Neuron (in vitro differentiated cells): Measurements from ENCODE around the gene COL11A1.

Experiments used
- H2AFZ ChIP-seq: one replicate; pipeline ENCODE4 v1.6.1; 2013; ENCODE audit warnings: low read depth, mild to moderate bottlenecking, inconsistent platforms, low read length, moderate library complexity
- H3K27me3 ChIP-seq: one replicate; pipeline ENCODE4 v1.6.1; 2013; ENCODE audit warnings: low read length; ENCODE audit not compliant: insufficient read depth
- H3K36me3 ChIP-seq: one replicate; pipeline ENCODE4 v1.6.1; 2013; ENCODE audit warnings: low read length; ENCODE audit not compliant: insufficient read depth
- H3K4me1 ChIP-seq: one replicate; pipeline ENCODE4 v1.6.1; 2013; ENCODE audit warnings: low read length; ENCODE audit not compliant: insufficient read depth
- H3K4me3 ChIP-seq: 2 replicates; pipeline ENCODE4 v1.5.1; 2013; ENCODE audit warnings: mild to moderate bottlenecking, low read length, moderate library complexity
- H3K9me3 ChIP-seq: one replicate; pipeline ENCODE4 v1.6.1; 2013; ENCODE audit warnings: low read length

COL11A1 gene

DNA sequence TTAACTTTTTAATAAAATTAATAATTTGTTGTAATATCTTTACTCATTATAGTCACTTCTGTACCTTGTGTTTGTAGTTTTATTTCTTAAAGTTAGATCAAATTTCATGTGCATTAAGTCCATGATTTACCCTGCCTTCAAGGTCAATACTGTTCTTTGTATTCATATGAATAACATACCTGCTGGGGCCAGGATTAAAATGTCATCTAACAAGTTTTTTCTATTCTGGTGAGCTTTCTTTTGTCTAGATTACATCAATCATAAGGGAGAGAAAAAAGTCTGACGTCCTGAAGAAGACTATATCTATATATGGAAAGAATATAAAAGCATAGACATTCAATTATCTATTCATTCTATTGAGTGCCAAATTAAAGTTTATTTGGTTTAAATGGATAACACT is 232.6 kb downstream of the COL11A1 start:
- Histone ChIP-seq H3K36me3 (peaks cover 4% of the 10 kb centered on the region), H2AFZ (no peak overlapping the region), H3K4me3 (no peak overlapping the region), H3K9me3 (peaks cover 3% of the 10 kb centered on the region), H3K4me1 (no peaks in the 10 kb centered on the region), H3K27me3 (no peaks in the 10 kb centered on the region)

DNA sequence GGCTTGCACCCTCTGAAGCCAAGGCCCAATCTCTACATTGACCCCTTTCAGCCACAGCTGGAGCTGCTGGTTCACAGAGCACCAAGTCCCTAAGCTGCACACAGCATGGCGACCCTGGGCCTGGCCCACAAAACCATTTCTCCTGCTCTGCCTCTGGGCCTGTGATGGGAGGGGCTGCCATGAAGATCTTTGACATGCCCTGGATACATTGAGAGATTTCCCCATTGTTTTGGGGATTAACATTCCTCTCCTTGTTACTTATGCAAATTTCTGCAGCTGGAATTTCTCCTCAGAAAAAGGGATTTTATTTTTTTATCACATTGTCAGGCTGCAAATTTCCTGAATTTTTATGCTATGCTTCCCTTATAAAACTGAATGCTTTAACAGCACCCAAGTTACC is 235.8 kb downstream of the COL11A1 start:
- H2AFZ ChIP-seq: no peak overlapping the region
- H3K4me1 ChIP-seq: no peaks in the 10 kb centered on the region
- H3K36me3 ChIP-seq: no peaks in the 10 kb centered on the region
- H3K27me3 ChIP-seq: no peaks in the 10 kb centered on the region
- no peak overlapping the region for H3K4me3 ChIP-seq
- peaks cover 3% of the 10 kb centered on the region for H3K9me3 ChIP-seq

DNA sequence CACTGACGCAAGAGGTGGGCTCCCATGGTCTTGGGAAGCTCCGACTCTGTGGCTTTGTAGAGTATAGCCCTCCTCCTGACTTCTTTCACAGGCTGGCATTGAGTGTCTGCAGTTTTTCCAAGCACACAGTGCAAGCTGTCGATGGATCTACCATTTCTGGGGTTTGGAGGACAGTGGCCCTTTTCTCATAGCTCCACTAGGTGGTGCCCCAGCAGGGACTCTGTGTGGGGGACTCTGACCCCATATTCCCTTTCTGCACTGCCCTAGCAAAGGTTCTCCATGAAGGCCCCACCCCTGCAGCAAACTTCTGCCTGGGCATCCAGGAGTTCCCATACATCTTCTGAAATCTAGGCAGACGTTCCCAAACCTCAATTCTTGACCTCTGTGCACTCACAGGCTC is 236.2 kb downstream of the COL11A1 start:
- H3K4me3 ChIP-seq: no peak overlapping the region

DNA sequence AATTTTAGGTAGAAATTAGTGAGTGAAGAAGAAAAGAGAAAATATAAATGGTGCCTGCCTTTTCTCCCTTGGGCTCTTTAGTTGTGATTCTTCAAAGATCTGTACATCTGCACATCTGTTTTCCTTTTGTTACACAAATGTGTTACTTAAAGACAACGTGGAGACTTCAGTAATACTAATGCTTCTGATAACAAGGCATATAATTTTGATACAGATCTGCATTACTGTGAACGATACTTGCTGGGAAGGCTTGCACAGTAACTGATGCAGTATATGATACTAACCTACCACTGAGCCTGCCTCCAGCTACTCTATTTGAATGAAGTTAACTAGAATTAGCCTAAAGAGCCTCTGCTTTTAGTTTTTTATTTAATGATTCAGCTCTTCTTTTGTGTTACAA is 244.6 kb downstream of the COL11A1 start:
- no peaks in the 10 kb centered on the region for H3K27me3 ChIP-seq
- no peaks in the 10 kb centered on the region for H3K4me1 ChIP-seq
- no peak overlapping the region for H2AFZ ChIP-seq
- no peaks in the 10 kb centered on the region for H3K36me3 ChIP-seq
- no peak overlapping the region for H3K4me3 ChIP-seq
- H3K9me3 ChIP-seq: no peaks in the 10 kb centered on the region

More for the DNA sequence above, 236.2 kb downstream of the COL11A1 start:
- Histone ChIP-seq H3K27me3 (no peaks in the 10 kb centered on the region), H3K36me3 (no peaks in the 10 kb centered on the region), H3K4me1 (no peaks in the 10 kb centered on the region), H2AFZ (no peak overlapping the region), H3K9me3 (peaks cover 3% of the 10 kb centered on the region)

DNA sequence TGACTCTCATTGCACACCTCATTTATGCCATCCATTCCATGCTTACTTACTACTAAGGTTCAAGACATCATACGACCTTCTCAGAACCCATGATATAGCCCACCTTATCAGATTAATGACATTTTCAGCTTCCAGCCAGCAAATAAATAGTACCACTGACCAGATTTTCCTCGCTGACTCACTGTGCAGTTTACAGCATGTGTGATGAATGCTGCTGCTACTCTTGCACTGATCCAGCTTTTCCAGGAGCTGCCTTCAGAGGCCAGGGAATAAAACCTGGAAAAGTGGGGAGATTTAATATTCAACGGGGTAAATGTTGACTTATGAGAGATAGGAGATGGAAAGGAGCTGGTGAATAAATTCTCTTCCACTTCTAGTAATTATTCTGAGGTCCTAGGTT is 247.1 kb downstream of the COL11A1 start:
- H3K9me3 ChIP-seq: no peaks in the 10 kb centered on the region
- H3K4me3 ChIP-seq: no peak overlapping the region
- no peaks in the 10 kb centered on the region for H3K36me3 ChIP-seq
- no peak overlapping the region for H2AFZ ChIP-seq
- no peaks in the 10 kb centered on the region for H3K27me3 ChIP-seq
- H3K4me1 ChIP-seq: no peaks in the 10 kb centered on the region

DNA sequence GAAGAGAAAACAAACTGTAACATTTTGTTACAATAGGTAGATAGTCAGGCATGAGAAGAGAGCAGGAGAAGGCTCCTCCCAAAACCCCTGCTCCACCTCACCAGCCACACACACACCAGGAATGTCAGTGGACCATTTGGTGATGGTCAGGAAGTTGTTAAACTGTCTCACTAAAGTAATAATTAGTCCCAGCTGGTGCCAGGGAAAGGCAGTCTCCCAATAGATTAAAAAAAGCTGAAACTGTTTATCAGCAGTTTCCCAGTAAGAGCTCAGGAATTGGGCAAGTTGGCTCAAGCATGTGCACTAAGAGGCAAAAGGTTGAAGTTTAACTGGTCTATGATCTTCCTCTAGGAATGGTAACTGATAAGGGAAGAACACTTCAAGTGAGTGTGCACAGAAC is 249.6 kb downstream of the COL11A1 start:
- no peaks in the 10 kb centered on the region for H3K27me3 ChIP-seq
- no peaks in the 10 kb centered on the region for H3K36me3 ChIP-seq
- no peak overlapping the region for H3K4me3 ChIP-seq
- no peak overlapping the region for H2AFZ ChIP-seq
- H3K9me3 ChIP-seq: no peaks in the 10 kb centered on the region
- H3K4me1 ChIP-seq: no peaks in the 10 kb centered on the region

DNA sequence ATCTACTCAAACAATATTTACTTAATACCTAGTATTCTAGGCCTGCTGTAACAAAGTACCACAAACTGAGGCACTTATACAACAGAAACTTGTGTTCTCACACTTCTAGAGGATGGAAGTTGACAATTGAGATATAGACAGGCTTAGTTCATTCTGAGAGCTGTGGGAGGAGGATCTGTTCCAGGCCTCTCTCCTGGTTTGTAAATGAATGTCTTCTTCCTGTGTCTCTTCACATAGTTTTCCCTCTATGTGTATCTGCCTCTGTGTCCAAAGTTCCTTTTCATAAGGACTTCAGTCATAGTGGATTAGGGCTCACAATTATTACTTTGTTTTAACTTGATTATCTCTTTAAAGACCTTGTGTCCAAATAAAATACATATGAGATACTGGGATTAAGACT is 251.1 kb downstream of the COL11A1 start:
- Histone ChIP-seq H3K36me3 (no peaks in the 10 kb centered on the region), H3K27me3 (no peaks in the 10 kb centered on the region)

DNA sequence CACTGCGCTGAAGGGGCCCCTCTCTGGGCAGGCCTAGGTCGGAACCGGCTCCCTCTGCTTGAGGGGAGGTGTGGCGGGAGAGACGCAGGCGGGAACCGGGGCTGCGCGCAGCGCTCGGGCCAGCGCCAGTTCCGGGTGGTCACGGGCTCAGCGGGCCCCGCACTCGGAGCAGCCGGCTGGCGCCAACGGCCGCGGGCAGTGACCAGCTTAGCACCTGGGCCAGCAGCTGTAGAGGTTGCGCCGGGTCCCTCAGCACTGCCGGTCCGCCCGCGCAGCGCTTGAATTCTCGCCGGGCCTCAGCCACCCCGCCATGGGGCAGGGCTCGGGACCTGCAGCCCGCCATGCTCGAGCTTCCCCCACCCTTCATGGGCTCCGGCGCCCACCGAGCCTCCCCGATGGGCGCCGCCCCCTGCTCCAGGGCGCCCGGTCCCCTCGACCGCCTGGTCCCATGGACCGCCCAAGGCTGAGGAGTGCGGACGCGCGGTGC is 254.6 kb downstream of the COL11A1 start:
- H2AFZ ChIP-seq: no peak overlapping the region
- H3K9me3 ChIP-seq: no peaks in the 10 kb centered on the region
- H3K4me3 ChIP-seq: no peak overlapping the region
- H3K27me3 ChIP-seq: no peaks in the 10 kb centered on the region
- H3K36me3 ChIP-seq: no peaks in the 10 kb centered on the region
- no peaks in the 10 kb centered on the region for H3K4me1 ChIP-seq

More for the DNA sequence above, 251.1 kb downstream of the COL11A1 start:
- Histone ChIP-seq H3K9me3 (no peaks in the 10 kb centered on the region), H2AFZ (no peak overlapping the region), H3K4me1 (no peaks in the 10 kb centered on the region), H3K4me3 (no peak overlapping the region)

DNA sequence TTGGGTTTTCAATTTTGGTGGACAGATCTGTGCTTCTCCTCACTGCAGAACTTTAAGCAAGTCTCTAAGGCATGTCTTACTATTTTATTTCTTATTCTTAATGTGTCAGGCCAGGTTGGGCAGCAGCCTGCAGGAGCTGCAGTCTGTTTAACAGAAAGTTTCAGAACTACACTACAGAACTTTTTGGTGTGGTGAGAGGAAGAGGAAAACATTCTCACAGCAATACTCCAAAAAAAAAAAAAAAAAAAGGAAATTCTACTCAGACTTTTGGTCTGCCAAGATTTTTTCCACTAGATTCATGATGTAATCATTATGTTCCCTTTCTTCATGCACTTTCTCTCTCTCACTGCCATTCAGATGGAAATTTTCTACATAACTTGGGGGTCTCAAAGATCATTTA is 255.2 kb downstream of the COL11A1 start:
- Histone ChIP-seq H3K27me3 (no peaks in the 10 kb centered on the region), H2AFZ (no peak overlapping the region), H3K4me3 (no peak overlapping the region), H3K4me1 (no peaks in the 10 kb centered on the region), H3K9me3 (no peaks in the 10 kb centered on the region), H3K36me3 (no peaks in the 10 kb centered on the region)

DNA sequence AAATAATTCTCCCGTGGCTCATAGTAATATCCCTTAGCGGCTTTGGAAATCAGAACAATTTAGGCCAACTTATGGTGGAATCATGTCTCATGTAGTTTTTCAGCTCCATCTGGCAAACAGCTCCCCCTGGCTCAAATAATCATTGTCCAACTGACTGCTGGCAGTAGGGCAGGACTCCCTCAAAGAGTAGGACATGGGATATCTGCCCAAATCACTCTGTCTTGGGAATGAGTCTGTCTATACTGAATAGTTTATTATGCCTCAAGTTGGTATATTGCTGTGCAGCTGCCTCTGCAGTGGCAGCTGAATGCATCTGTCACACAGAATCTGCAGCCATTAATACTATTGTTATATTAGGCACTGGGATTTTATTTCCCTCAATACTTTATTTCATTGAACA is 255.7 kb downstream of the COL11A1 start:
- H3K36me3 ChIP-seq: no peaks in the 10 kb centered on the region
- H3K4me3 ChIP-seq: no peak overlapping the region
- no peaks in the 10 kb centered on the region for H3K27me3 ChIP-seq
- no peaks in the 10 kb centered on the region for H3K4me1 ChIP-seq
- no peak overlapping the region for H2AFZ ChIP-seq
- H3K9me3 ChIP-seq: no peaks in the 10 kb centered on the region

DNA sequence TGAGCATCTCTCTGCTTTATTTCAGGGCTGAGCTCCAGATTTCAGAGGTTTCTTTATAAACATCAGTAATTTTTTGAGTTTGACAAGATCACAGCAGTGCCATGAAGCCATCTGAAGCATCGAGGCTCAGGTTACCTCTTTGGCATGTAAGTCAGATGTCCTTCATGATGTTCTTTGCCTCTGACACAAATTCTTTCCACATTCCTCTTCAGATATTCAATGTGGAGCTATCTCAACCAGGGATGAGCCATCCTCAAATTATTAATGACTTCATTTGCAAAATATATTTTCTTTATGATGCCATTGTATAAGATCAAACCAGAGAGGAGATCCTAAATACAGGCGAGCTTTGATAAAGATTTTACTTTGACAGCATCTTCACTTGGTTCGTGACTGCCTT is 256.7 kb downstream of the COL11A1 start:
- no peaks in the 10 kb centered on the region for H3K36me3 ChIP-seq
- H3K4me3 ChIP-seq: no peak overlapping the region
- H3K4me1 ChIP-seq: no peaks in the 10 kb centered on the region
- no peaks in the 10 kb centered on the region for H3K27me3 ChIP-seq
- no peaks in the 10 kb centered on the region for H3K9me3 ChIP-seq
- H2AFZ ChIP-seq: no peak overlapping the region

DNA sequence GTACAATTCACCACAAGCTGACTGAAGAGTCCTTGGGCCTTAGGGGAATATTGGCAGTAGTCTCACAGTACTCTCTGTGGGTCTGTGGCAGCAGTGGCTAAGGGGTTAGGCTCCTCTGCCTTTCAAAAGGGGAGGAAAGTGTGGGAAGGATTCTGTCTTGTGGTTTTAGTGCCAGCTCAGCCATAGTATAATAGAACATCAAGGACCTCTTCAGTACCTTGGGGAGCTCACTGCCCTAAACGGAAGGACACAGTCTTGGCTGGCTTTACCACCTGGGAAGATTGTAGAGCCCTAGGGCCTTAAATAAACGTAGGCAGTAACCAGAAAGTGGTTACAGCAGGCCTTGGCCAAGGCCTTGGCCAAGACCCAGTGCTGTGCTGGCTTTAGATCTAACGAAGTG is 265.7 kb downstream of the COL11A1 start:
- H3K9me3 ChIP-seq: no peaks in the 10 kb centered on the region
- no peaks in the 10 kb centered on the region for H3K4me1 ChIP-seq
- H2AFZ ChIP-seq: no peak overlapping the region
- H3K4me3 ChIP-seq: no peak overlapping the region
- no peaks in the 10 kb centered on the region for H3K27me3 ChIP-seq
- no peaks in the 10 kb centered on the region for H3K36me3 ChIP-seq

DNA sequence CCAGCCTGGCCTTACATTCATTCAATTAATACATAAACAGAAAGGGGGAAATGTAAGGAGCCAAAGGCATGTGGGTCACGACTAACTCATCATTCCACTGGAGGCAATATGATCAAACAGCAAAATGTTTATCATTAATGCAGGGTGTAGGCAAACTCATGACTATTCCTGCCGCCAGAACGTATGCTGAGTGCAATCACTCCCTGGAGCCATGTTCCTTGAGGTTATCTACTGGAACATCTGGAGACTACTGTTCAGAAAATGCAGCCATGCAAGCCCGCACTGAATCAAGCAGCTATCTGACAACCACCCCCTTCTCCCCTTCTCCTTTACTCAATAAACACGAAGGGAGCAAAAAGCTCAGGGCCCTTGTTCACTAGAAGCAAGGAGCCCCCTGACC is 267.6 kb downstream of the COL11A1 start:
- H2AFZ ChIP-seq: no peak overlapping the region
- no peaks in the 10 kb centered on the region for H3K9me3 ChIP-seq
- H3K36me3 ChIP-seq: no peaks in the 10 kb centered on the region
- H3K27me3 ChIP-seq: no peaks in the 10 kb centered on the region
- no peaks in the 10 kb centered on the region for H3K4me1 ChIP-seq
- no peak overlapping the region for H3K4me3 ChIP-seq

DNA sequence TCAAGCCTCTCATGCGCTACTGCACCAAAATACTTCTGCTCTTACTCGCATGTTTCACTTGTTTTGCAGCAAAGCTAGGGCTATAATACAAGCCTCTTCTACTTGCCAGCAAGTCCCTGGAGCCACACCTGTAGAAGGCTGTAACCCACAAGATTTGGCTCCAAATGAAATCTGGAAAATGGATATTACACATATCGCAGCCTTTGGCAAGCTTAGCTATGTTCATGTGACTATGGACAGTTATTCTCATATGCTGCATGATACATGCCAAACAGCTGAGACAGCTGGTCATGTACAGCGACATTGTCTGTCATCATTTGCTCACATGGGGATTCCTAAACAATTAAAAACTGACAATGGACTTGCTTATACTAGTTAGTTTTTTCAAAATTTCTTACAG is 270.3 kb downstream of the COL11A1 start:
- Histone ChIP-seq H3K4me3 (no peak overlapping the region), H3K9me3 (no peaks in the 10 kb centered on the region), H3K36me3 (no peaks in the 10 kb centered on the region), H3K4me1 (no peaks in the 10 kb centered on the region), H3K27me3 (no peaks in the 10 kb centered on the region), H2AFZ (no peak overlapping the region)
